HepG2 (cell line): ENCODE results near the gene APOC3. TPM values are rescaled to one million over a fixed set of nuclear protein-coding genes. Genes with fewer than 3 reads are reported as not detected.
A peak's percentile ranks its signal among the peaks of the same experiment; 100 is the strongest.

Experiments
- ATF7-NPFF ChIP-seq: sonication (generic); formaldehyde crosslinking; IDR thresholded peaks from 2 replicates; pipeline ENCODE4 v1.8.1; 2023; ENCODE audit warnings: mild to moderate bottlenecking, low read depth, missing genetic modification reagents, moderate library complexity
- BORCS8-MEF2B ChIP-seq: sonication (generic); formaldehyde crosslinking; IDR thresholded peaks from 2 replicates; pipeline ENCODE4 v1.8.0; 2022; ENCODE audit warnings: mild to moderate bottlenecking, missing genetic modification reagents
- CC2D1A ChIP-seq: sonication (generic); formaldehyde crosslinking; IDR thresholded peaks from 2 replicates; pipeline ENCODE4 v1.8.1; 2023; ENCODE audit warnings: mild to moderate bottlenecking, missing genetic modification reagents
- DPF2 ChIP-seq: sonication (generic); formaldehyde crosslinking; IDR thresholded peaks from 2 replicates; pipeline ENCODE4 v1.4.0; 2020; ENCODE audit warnings: mild to moderate bottlenecking, low read depth, missing genetic modification reagents, borderline replicate concordance
- FOXK1 ChIP-seq: sonication (generic); formaldehyde crosslinking; IDR thresholded peaks from 2 replicates; pipeline ENCODE4 v1.4.0; 2020; ENCODE audit warnings: low read depth, missing genetic modification reagents, borderline replicate concordance
- GATAD1 ChIP-seq: IDR thresholded peaks from 2 replicates; pipeline ENCODE4 v1.6.1; 2016; ENCODE audit warnings: missing genetic modification reagents, missing compliant biosample characterization
- NCOA5 ChIP-seq: sonication (generic); formaldehyde crosslinking; IDR thresholded peaks from 2 replicates; pipeline ENCODE4 v1.4.0; 2020; ENCODE audit warnings: missing genetic modification reagents
- PHF8 ChIP-seq: sonication (generic); formaldehyde crosslinking; IDR thresholded peaks from 2 replicates; pipeline ENCODE4 v1.5.0; 2020; ENCODE audit warnings: missing genetic modification reagents
- POLR2AphosphoS5 ChIP-seq: IDR thresholded peaks from 2 replicates; pipeline ENCODE4 v1.6.1; 2012; ENCODE audit warnings: low read depth, low read length
- POLR2G ChIP-seq: fragments of 200-400 bp; formaldehyde crosslinking; IDR thresholded peaks from 2 replicates; pipeline ENCODE4 v1.6.1; 2018; ENCODE audit warnings: mild to moderate bottlenecking, low read depth, low read length, moderate library complexity
- STAG1 ChIP-seq: sonication (generic); formaldehyde crosslinking; IDR thresholded peaks from 2 replicates; pipeline ENCODE4 v1.4.0; 2020; ENCODE audit warnings: missing genetic modification reagents
- THAP8 ChIP-seq: sonication (generic); formaldehyde crosslinking; IDR thresholded peaks from 2 replicates; pipeline ENCODE4 v1.5.1; 2020; ENCODE audit warnings: missing genetic modification reagents, mild to moderate bottlenecking, borderline replicate concordance
- TOE1 ChIP-seq: sonication (generic); formaldehyde crosslinking; IDR thresholded peaks from 2 replicates; pipeline ENCODE4 v1.4.0; 2020; ENCODE audit warnings: mild to moderate bottlenecking, missing genetic modification reagents
- YEATS4 ChIP-seq: sonication (generic); formaldehyde crosslinking; IDR thresholded peaks from 2 replicates; pipeline ENCODE4 v1.4.0; 2020; ENCODE audit warnings: missing genetic modification reagents, borderline replicate concordance
- ZC3H13 ChIP-seq: sonication (generic); formaldehyde crosslinking; IDR thresholded peaks from 2 replicates; pipeline ENCODE4 v1.8.1; 2023; ENCODE audit warnings: mild to moderate bottlenecking, missing genetic modification reagents, moderate library complexity
- ZFX ChIP-seq: sonication (generic); formaldehyde crosslinking; IDR thresholded peaks from 2 replicates; pipeline ENCODE4 v1.4.0; 2020; ENCODE audit warnings: mild to moderate bottlenecking, low read depth, missing genetic modification reagents, moderate library complexity
- ZIK1 ChIP-seq: sonication (generic); formaldehyde crosslinking; IDR thresholded peaks from 2 replicates; pipeline ENCODE4 v1.5.0; 2020; ENCODE audit warnings: mild to moderate bottlenecking, low read depth, missing genetic modification reagents, borderline replicate concordance
- ZMAT3 ChIP-seq: sonication (generic); formaldehyde crosslinking; conservative IDR thresholded peaks from 2 replicates; pipeline ENCODE4 v1.7.0; 2021; ENCODE audit warnings: missing genetic modification reagents
- ZNF205 ChIP-seq: IDR thresholded peaks from 2 replicates; pipeline ENCODE4 v1.6.1; 2018; ENCODE audit warnings: missing biosample characterization, missing genetic modification reagents
- ZNF251 ChIP-seq: sonication (generic); formaldehyde crosslinking; IDR thresholded peaks from 2 replicates; pipeline ENCODE4 v1.9.0; 2021; ENCODE audit warnings: mild to moderate bottlenecking, missing genetic modification reagents
- ZNF556 ChIP-seq: sonication (generic); formaldehyde crosslinking; IDR thresholded peaks from 2 replicates; pipeline ENCODE4 v1.4.0; 2020; ENCODE audit warnings: mild to moderate bottlenecking, missing genetic modification reagents, borderline replicate concordance
- ZNF598 ChIP-seq: sonication (generic); formaldehyde crosslinking; IDR thresholded peaks from 2 replicates; pipeline ENCODE4 v1.5.1; 2020; ENCODE audit warnings: mild to moderate bottlenecking, missing genetic modification reagents, borderline replicate concordance
- ZNF713 ChIP-seq: sonication (generic); formaldehyde crosslinking; IDR thresholded peaks from 2 replicates; pipeline ENCODE4 v1.4.0; 2020; ENCODE audit warnings: mild to moderate bottlenecking, missing genetic modification reagents
- polyA plus RNA-seq, 8 experiments: library from polyadenylated mRNA; depleted of rRNA in 3 of 8; stranded (reverse) in 7 of 8; unstranded in 1 of 8; fragments of >200 nt; fragmentation: Illumina TruSeq in 4 of 8; extraction: Trizol in 4 of 8; gene quantifications; 2 replicates each; pipeline versions ENCODE4 v1.2.1 to v1.2.3, GENCODE V29; 2011 to 2016; ENCODE audit warnings: low read depth in 4 of 8, missing spikeins in 1 of 8, mixed read lengths in 1 of 8; ENCODE audit not compliant: insufficient read depth in 1 of 8
- total RNA-seq, 5 experiments: library from RNA; depleted of rRNA; stranded (reverse); fragments of >200 nt; fragmentation: Illumina TruSeq; extraction: Trizol; gene quantifications; 2 replicates each; pipeline ENCODE4 v1.2.3, GENCODE V29; 2016; ENCODE audit warnings: low read depth in 1 of 5
- TF ChIP-seq, protein P1 (sequence below): sonication (generic); formaldehyde crosslinking; IDR thresholded peaks from 2 replicates; pipeline ENCODE4 v1.4.0; 2020; ENCODE audit warnings: mild to moderate bottlenecking, missing genetic modification reagents, borderline replicate concordance
- TF ChIP-seq, protein P2 (sequence below): IDR thresholded peaks from 2 replicates; pipeline ENCODE4 v1.6.1; 2016

Gene APOC3
- total and polyA plus RNA-seq, 2 of the 13 experiments (the other 11 are each of a cell fraction or from before 2014, with no cell fraction given), result 314 to 687 TPM

- TF ChIP-seq BORCS8-MEF2B (peak; percentile 30; the same call in 1 of the 2 replicates), ZNF251 (no peak), ZNF556 (CRISPR knock-in tag) (peak; percentile 27; the same call in 1 of the 2 replicates), ZNF598 (CRISPR knock-in tag) (no peak), FOXK1 (CRISPR knock-in tag) (peak; percentile 69), ZNF713 (CRISPR knock-in tag) (no peak), GATAD1 (CRISPR knock-in tag) (peak; percentile 51), ATF7-NPFF (CRISPR knock-in tag) (no peak), CC2D1A (no peak), ZNF205 (CRISPR knock-in tag) (peak; percentile 75), ZFX (0 out of 2 replicates have a peak, but pooled peaks have one; percentile 28), STAG1 (CRISPR knock-in tag) (peak; percentile 25), PHF8 (peak; percentile 43; the same call in 1 of the 2 replicates), ZC3H13 (CRISPR knock-in tag) (no peak), POLR2AphosphoS5 (peak; percentile 74), THAP8 (CRISPR knock-in tag) (no peak), YEATS4 (peak; percentile 51; the same call in 1 of the 2 replicates), POLR2G (peak; percentile 70), ZIK1 (CRISPR knock-in tag) (peak; percentile 61; the same call in 1 of the 2 replicates), NCOA5 (CRISPR knock-in tag) (no peak), DPF2 (peak; percentile 86), TOE1 (peak; percentile 21; the same call in 1 of the 2 replicates), ZMAT3 (CRISPR knock-in tag) (peak; percentile 33; the same call in 1 of the 2 replicates)
- TF ChIP-seq, protein P1, sequence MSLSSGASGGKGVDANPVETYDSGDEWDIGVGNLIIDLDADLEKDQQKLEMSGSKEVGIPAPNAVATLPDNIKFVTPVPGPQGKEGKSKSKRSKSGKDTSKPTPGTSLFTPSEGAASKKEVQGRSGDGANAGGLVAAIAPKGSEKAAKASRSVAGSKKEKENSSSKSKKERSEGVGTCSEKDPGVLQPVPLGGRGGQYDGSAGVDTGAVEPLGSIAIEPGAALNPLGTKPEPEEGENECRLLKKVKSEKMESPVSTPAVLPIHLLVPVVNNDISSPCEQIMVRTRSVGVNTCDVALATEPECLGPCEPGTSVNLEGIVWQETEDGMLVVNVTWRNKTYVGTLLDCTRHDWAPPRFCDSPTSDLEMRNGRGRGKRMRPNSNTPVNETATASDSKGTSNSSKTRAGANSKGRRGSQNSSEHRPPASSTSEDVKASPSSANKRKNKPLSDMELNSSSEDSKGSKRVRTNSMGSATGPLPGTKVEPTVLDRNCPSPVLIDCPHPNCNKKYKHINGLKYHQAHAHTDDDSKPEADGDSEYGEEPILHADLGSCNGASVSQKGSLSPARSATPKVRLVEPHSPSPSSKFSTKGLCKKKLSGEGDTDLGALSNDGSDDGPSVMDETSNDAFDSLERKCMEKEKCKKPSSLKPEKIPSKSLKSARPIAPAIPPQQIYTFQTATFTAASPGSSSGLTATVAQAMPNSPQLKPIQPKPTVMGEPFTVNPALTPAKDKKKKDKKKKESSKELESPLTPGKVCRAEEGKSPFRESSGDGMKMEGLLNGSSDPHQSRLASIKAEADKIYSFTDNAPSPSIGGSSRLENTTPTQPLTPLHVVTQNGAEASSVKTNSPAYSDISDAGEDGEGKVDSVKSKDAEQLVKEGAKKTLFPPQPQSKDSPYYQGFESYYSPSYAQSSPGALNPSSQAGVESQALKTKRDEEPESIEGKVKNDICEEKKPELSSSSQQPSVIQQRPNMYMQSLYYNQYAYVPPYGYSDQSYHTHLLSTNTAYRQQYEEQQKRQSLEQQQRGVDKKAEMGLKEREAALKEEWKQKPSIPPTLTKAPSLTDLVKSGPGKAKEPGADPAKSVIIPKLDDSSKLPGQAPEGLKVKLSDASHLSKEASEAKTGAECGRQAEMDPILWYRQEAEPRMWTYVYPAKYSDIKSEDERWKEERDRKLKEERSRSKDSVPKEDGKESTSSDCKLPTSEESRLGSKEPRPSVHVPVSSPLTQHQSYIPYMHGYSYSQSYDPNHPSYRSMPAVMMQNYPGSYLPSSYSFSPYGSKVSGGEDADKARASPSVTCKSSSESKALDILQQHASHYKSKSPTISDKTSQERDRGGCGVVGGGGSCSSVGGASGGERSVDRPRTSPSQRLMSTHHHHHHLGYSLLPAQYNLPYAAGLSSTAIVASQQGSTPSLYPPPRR (CRISPR knock-in tag), result peak; percentile 98
- TF ChIP-seq, protein P2, sequence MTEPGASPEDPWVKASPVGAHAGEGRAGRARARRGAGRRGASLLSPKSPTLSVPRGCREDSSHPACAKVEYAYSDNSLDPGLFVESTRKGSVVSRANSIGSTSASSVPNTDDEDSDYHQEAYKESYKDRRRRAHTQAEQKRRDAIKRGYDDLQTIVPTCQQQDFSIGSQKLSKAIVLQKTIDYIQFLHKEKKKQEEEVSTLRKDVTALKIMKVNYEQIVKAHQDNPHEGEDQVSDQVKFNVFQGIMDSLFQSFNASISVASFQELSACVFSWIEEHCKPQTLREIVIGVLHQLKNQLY, result peak; percentile 84
These were observed 21.2 kb upstream of the APOC3 start (continued) for GRCh38 chr11:116808262-116809175.
